ENCODE data around the gene BUB1.

The BUB1 gene

GRCh38 chr2:110718382-110718781 lies 40.5 kb upstream of the BUB1 start:
- TF ChIP-seq, protein P1, sequence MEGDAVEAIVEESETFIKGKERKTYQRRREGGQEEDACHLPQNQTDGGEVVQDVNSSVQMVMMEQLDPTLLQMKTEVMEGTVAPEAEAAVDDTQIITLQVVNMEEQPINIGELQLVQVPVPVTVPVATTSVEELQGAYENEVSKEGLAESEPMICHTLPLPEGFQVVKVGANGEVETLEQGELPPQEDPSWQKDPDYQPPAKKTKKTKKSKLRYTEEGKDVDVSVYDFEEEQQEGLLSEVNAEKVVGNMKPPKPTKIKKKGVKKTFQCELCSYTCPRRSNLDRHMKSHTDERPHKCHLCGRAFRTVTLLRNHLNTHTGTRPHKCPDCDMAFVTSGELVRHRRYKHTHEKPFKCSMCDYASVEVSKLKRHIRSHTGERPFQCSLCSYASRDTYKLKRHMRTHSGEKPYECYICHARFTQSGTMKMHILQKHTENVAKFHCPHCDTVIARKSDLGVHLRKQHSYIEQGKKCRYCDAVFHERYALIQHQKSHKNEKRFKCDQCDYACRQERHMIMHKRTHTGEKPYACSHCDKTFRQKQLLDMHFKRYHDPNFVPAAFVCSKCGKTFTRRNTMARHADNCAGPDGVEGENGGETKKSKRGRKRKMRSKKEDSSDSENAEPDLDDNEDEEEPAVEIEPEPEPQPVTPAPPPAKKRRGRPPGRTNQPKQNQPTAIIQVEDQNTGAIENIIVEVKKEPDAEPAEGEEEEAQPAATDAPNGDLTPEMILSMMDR (IDR thresholded peaks at IDR 0.05; ENCODE audit: low read depth, low read length) = no peak
- no peak for DNase-seq (ENCODE audit: extremely low read depth, low read depth)

DNA sequence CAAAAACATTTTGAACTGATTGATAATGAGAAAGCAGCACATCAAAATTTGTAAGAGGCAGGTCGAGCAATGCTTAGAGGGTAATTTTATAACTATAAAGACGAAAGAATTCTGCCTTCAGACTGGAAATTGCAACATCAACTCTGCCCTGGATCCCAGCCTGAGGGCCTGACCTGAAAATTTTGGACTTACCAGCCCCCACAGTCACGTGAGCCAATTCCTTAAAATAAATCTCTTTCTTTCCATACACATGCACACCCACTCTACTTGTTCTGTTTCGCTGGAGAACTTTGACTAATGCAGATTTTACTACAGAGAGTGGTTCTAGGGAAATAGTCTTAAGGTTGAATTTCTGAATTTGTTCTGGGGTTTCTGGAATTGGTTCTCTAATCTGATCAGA lies 39.9 kb upstream of the BUB1 start:
- no peak for DNase-seq (ENCODE audit: extremely low read depth, low read depth)
- TF ChIP-seq, protein P1 (IDR thresholded peaks at IDR 0.05; ENCODE audit: low read depth, low read length) = no peak

DNA sequence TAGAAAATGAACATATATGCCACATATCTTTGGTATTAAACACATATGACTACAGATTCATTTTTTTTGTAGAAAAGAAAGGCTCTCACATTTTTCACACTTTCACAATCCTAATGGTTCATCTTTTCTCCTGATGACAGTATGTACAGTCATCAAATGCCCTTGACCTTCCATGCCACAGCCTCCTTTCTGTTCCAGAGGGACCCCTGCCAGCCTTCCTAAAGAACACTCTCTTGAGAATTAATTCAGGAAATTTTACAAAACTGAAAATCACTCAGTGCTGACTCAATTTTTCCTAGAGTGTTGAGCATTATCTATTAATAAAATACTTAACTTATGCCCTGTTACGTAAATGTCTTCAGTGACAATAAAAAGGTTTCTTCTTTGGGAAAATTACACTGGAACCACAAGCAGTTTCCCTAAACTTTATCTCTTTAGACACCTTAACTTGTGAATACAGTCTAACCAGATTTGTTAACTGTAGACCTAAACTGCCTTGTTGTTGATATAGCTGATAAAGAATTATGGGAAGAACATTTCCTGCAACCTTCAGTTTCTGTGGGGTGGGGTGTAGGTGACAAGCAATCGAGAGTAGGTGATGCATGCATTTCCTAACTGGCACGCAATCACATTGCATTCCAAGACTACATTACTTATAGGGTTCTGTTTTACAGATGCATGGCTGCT lies 39.2 kb upstream of the BUB1 start:
- DNase-seq (ENCODE audit: extremely low read depth, low read depth) = no peak
- TF ChIP-seq, protein P1 (IDR thresholded peaks at IDR 0.05; ENCODE audit: low read depth, low read length) = no peak

DNA sequence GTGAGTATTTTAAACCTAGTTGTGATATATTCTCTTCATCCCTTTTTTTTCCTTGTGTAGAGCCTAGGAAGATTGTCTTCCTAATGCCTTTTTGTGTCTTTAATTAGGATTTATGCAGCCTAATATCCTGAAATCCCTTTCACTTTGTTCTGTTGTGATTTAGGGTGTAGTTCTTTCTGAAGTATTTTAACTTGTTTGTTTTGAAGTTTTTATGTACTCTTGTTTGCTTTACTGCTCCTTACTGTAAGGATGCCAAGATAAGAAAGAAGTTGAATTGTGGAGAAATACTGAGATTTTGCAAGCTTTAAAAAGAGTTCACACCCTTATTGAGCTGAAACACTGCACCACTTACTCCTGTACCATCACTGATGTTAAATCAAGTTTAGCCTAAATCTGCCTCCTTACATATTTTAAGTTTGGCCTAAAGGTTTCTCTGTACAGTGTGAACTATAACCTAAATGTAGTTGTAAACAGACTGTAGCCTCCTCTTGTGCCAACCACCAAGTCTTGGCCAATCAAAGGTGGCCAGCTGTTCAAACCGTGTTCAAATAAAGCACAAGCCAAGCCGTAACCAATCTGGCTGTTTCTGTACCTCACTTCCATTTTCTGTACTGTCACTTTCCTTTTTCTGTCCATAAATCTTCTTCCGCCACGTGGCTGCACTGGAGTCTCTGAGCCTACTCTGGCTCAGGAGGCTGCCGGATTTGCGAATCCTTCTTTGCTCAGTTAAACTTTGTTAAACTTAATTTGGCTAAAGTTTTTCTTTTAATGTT lies 36.8 kb upstream of the BUB1 start:
- DNase-seq (ENCODE audit: extremely low read depth, low read depth) = no peak
- TF ChIP-seq, protein P1 (IDR thresholded peaks at IDR 0.05; ENCODE audit: low read depth, low read length) = no peak

DNA sequence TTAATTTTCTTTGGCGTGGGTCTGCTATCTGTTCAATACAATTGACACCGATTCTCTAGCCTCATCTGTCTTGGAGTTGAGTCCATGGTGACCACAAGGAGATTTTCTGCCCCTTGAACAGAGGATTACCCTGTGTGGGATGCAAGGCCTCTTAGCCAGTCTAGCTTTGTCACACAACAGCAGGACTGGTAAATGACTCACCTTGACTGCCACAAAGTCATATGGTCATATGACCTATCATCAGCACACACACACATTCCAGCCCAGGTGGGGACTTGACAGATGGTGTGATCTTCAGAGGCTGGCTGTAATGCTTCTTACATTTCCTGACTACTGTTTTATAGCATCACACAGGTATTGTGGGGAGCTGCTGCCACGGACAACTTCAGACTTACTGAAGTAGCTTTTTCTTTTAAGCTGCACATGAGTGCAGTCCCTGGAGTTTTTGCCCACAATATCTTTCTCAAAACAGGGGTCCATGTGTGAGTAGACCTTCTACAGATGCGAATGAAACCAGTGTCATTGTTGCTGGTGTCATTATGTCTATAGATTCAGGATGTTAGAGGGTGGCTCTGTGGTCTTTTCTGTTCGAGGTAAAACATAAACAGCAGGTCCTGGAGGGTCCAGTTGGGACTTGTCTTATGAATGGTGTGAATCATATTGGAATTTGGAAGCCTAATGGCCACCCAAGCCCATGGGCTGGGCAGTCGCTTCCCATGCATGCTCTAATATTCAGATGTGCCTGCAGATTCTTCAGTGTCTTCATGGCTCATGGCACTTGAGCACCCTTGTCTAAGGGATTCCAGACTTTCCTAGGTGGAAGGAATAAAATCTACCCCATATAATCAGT lies 35.9 kb upstream of the BUB1 start:
- TF ChIP-seq, protein P1 (IDR thresholded peaks at IDR 0.05; ENCODE audit: low read depth, low read length) = no peak
- no peak for DNase-seq (ENCODE audit: extremely low read depth, low read depth)

DNA sequence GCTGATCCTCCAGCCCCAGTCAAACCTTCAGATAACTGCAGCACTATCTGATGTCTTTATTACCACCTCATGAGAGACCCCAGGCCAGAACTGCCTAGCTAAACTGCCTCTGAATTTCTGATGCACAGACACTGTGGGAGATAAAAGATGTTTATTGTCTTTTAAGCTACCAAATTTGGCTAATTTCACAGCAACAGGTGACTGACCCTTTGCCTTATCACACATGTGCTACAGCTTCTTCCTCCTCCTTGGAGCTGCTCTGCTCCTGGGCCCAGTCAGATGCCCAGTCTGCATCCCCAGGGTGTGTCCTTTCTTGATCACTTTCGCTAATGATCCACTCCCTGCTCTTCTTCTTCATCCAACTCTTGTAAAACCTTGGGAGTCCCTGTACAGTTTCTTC lies 34.9 kb upstream of the BUB1 start:
- DNase-seq (ENCODE audit: extremely low read depth, low read depth) = no peak
- TF ChIP-seq, protein P1 (IDR thresholded peaks at IDR 0.05; ENCODE audit: low read depth, low read length) = no peak
